Astrocyte (in vitro differentiated cells and primary cell): ENCODE results near the gene UBE2J2.

Source experiments
- CTCF ChIP-seq: IDR thresholded peaks from 2 replicates; pipeline ENCODE4 v1.5.1; 2011; ENCODE audit warnings: low read depth, mild to moderate bottlenecking, inconsistent platforms, low read length, moderate library complexity; ENCODE audit not compliant: insufficient read depth
- EZH2 ChIP-seq: IDR thresholded peaks from 2 replicates; pipeline ENCODE4 v1.6.1; 2012; ENCODE audit warnings: mild to moderate bottlenecking, low read length, inconsistent platforms; ENCODE audit not compliant: insufficient read depth

DNA sequence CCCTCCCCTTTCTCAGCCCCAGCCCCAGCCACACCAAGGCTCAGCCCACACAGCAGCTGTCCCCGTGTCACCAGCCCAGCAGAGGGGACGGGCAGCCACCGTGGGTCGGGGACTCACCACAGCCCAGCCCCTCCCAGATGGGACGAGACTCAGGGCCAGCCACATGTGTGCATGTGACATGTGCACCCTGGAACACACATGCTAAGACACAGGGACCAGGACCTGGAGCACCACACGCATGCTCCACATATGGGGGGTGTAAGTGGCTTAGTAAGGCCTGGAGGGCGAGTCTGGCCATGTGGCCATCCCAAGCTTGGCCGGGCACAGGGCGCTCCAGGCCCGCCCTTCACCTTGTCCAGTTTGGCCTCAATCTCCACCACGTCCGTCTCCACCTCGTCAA lies 30.1 kb upstream of the UBE2J2 start:
- TF ChIP-seq CTCF: no peak
- no peak for TF ChIP-seq EZH2
